HG03378 (cell line): ENCODE results near the gene VOPP1.

Experiments used
- ATAC-seq: cut with Tn5 transposase; IDR thresholded peaks from one replicate; pipeline ENCODE4 v1.9.1; 2021; ENCODE audit warnings: mild to moderate bottlenecking, moderate library complexity; ENCODE audit not compliant: unreplicated experiment

Gene VOPP1

DNA sequence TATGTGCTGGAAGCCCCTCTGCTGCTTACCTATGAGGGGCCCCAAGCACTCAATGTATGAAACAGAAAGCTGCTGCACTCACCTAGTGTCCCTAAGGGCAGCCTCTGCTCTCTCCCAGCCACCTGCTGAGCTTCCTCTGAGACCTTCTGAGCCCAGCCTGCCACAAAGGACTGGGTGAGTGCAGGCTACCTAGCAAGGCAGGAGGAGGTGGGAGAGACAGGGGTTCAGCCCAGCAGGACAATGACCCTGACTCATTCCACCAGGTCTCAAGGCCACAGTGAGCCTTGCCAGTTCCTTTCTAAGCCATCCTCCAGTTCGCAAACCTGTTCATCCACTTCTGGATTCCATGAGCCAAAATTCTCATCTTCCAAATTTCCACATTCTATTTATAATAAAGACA lies 16.3 kb downstream of the VOPP1 start:
- ATAC-seq: no peak

DNA sequence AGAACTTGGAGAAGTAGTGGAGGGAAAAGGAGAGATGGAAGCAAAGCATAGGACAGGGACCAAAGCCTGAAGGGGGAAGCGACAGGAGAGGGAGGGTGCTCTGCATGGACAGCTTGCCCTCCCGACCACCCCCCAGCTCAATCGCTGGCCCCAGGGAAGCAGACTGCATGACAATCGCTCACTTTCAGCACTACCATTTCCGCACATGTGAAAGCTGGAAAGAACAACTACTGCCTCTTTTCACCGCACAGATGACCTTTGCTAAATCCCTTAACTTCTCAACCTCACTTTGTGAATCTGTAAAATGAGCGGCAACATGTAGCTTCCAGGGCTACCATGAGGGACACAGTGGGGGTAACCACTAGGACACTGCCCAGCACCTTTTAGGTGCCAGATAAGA lies 17.1 kb downstream of the VOPP1 start:
- no peak for ATAC-seq

DNA sequence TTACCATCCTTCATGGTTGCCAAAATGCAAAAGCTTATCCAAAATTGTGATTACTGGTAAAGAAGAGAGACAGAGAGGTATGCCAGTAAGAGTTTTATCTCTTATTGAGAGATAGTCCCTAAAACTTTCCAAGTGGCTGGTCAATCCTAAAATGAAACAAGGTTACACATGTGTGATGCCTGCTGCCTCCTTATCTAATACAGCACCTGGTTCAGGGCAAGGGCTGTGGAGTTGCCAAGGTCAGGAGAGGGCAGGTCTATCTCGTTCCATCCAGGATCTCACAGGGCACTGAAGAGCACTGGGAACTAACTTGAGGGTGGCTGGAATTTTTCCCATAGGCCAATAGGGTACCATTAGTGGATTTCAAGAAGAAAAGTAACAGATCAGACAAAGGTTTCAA lies 18.3 kb downstream of the VOPP1 start:
- ATAC-seq: no peak

DNA sequence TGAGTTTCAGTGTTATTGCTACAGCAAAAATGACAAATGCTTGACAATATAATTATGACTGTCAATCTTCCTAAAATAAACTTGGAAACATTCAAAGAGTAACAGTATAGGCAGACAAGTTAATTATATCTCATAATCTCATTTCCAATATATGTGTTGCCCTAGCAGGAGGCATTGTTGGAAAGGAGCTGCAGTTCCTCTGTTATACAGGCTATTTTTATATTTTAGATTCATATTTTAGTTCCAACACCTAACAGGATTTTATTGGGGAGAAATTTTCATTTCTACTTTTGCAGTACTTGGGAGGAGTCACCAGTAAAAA lies 19.3 kb downstream of the VOPP1 start:
- ATAC-seq: no peak

DNA sequence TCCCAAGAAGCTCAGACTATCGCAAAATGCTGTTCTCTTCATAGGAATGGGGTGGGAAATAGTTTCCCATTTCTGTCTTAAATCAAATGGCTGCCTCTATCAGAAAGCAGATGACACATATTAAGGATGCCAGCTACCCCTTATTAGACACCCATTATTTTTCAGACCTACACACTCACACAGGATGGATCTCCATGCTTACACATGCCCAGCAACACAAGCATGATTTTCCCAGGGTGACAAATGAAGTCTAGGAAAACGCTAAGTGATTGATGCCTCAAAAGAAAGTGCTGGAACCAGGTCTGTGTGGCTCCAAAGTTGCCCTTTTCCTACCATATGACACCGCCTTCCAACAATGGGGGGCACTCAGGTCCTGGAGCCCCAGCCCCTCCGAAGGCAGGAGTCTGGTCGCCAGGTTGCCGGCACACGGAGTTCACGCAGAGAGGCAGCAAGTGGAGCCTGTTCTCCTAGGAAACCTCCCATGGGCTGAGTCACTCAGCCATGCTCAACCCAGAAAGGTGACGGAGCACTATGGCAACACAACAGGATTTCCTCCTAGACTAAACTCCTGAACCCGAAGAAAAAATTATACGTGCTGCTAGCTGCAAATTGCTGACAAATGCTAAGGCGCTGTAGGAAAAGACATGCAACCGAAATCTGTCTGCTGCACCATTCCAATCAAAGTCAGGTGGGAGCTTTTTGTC lies 19.8 kb downstream of the VOPP1 start:
- ATAC-seq: no peak

DNA sequence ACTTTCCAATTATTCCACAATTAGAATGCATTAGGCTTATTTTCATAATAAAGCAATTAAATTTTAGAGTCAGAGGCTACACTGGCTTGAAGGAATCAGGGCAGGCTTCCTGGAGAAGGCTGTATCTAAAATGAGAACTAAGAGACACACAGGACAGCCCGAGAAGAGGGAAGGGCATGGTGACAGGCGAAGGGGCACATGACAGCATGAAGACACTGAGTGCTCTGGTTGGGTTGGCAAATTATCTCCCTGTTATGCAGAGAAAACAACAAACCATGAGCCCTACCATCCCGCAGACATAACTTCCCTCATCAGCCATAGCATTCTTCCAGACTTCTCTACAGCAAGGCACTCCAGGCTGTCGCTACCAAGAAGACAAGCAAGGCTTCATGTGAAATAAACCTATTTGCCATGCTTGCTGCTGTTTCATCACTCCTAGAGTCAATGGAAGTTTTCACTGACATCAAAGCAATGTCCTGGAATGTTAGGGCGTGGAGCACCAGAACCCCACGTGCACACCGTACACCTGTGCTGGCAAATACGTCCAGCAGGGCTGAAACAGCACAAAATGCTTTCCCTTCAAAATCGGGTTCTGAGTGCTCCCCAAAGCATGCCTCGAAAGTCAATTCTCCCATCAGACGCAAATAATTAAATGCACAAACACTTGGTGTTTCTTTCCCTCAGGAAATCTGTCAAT lies 21.3 kb downstream of the VOPP1 start:
- ATAC-seq: no peak

DNA sequence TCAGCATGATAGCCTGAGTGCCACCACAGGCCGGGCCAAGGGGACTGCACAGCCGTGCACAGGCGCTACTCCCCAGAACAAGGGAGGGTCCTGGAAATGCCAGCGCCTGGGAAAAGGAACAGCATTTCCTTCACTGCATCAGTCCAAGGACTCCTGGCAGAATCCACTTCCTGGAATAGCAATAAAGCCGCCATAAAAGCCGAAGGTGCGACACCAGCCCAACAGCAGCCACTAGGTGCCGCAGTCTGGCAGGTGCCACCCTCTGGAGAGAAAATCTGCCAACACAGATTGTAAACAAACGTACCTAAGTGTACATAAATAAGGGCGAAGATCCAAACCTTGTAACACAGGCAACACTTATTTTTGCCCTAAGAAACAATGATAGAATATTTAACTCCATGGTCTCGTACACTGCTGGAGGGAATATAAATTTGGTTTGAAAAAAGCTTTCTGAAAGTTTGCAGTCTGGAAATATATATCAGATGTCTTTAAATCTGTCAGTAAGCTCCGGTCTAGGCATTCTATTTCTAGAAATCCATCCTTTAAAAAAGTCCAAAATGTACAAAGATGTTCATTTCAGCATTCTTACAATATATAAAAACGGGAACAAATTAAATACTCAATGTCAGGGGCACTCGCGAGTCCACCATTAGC lies 22.2 kb downstream of the VOPP1 start:
- ATAC-seq: no peak

DNA sequence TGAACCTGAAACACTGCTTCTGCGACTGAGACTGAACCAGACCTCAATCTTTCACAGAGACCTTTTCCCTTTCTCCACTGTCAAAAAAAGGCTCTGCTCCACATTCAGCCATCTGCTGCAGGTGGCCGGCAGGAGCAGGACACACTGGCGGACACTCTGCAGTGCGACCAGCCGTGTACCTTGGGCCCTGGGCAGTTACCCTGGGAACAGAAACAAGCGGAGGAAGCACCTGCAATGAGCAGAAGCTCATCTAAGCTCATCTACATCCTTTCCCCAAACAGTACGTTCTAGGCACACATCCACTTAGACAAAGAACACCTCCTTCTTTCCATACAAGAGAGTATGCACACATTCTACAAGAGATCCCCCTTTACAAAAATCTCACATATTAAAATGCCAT lies 22.8 kb downstream of the VOPP1 start:
- ATAC-seq: no peak

DNA sequence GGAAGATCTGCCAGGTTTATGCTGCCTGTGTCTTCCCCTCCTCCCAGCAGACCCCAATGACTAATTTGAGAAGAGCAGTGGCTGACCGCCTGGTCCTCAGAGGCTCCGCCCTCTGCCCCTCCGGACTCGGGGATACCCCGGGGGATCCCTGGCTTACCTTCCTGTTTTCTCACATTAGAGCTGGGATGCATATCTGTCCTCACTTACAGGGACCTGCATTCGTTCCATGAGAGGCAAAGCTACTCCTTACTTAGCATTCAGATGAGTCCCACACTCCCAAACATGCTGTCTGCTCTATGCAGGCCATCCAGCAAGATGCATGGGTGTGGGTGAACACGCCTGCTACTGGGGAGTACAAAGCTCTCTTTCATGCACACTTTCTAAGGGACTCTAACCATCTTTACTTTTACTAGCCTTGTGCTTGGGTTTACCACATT lies 24.0 kb downstream of the VOPP1 start:
- peak; percentile 51 for ATAC-seq

DNA sequence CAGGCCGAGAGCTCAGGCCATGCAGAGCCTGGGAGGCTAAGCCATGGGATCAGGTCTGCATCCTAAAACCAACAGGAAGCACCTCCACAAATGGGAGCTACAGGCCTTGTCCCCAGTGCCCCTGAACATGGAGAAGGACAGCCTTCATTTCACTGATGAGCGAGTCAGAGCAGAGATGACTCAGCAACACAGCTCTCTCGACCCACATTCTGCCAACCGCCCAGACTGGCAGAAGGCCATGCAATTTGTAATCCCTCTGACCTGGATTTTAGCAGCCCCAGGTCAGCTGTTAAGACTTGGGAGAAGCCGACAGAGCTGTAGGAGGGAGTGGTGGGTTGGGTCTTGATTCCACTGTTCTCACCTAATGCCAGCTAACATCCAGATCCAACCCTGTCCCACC lies 25.5 kb downstream of the VOPP1 start:
- peak; percentile 46 for ATAC-seq

DNA sequence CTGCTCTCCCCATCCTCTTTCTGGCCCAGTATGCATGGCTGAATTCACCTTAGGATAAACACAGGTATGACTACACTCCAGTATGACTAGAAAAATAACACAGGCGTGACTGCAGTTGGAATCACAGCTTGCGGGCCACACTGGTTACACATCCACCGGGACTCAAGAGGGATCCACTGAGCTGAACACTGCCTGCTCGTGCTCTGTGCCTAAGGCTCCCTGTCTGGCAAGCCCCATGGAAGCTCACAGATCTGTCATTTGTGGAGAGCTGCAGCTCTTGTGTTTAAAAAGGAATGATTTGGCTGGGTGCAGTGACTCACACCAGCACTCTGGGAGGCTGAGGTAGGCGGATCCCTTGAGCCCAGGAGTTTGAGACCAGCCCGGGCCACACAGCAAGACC lies 26.8 kb downstream of the VOPP1 start:
- ATAC-seq: no peak

DNA sequence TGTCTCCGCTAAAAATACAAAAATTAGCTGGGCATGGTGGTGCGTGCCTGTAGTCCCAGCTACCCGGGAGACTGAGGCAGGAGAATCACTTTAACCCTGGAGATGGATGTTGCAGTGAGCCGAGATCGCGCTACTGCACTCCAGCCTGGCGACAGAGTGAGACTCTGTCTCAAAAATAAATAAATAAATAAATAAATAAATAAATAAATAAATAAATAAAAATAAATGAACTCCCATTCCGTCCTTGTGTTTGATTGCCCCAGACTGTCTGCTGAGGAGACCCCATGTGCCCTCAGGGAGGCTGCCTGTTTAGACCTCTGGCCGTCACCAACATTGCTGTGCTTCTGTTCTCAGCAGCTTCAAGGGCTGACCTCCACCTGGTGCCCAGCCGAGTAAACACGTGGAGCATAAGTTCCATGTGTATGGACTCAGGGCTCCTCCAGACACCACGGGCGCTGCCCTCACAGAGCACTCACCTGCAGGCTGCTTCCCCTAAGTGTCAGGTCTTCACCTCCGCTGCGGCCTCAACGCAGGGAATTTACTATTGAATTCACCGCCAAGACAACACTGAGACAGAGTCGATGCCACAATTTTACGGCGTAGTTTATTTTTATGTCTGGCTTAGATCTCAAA lies 32.0 kb downstream of the VOPP1 start:
- ATAC-seq: no peak

DNA sequence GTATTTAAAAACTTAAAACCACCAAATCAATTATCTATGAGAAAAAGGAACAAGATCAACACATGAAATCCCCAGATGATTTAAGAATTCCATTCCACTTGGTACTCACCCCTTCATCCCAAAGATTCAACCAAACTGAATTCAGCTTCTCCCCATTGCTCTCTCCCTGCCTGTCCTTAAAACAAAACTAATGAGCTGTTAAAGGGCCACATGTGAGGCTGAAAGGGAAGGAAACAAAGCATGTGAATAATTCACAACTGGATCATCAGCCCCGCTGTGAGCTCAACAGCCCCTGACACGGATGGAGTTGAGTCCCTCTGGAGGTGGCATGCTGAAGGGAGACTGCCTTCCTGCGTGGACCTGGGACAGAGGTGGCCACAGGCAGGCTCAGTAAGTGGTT lies 32.9 kb downstream of the VOPP1 start:
- no peak for ATAC-seq

DNA sequence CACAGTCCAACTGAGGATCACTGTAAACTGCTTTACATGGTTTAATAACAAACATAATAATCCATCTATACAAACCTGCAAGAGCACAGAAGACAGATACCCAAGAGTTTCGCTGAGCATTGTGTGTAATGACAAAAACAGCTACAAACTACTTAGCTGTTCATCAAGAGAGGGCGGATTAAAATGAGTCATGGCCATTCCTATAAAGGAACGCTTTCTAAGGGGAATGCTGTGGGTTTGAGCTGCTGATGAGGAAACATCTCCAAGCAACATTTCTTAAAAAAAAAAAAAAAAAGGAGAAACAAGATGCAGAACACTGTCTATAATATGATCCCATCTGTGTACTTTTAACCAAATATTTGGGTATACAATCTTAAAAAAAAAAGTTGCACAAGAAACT lies 33.8 kb downstream of the VOPP1 start:
- no peak for ATAC-seq

DNA sequence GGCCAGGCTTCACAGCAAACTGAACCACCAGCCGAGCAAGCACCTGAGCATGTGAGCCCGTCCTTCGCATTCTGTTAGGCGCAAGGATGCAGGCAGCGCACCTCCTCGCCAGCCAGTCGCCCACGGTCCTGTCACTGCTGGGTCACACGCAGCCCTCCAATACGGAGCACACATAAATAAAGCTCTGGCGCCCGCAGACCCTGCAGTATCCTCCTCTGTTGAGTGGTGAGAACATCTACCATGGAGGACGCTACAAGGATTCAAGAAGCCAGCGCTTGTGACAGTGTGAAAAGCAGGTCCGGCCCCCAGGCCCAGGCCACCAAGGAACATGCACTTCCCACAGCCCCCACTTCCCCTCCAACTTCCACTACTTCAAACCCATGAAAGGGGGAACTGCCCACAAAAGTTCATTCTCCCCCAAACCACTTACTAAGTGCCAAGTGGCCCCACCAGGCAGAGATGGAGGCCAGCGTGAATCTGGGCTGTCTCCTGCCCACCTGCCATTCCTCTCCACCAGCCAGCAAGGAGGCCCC lies 34.8 kb downstream of the VOPP1 start:
- ATAC-seq: no peak

DNA sequence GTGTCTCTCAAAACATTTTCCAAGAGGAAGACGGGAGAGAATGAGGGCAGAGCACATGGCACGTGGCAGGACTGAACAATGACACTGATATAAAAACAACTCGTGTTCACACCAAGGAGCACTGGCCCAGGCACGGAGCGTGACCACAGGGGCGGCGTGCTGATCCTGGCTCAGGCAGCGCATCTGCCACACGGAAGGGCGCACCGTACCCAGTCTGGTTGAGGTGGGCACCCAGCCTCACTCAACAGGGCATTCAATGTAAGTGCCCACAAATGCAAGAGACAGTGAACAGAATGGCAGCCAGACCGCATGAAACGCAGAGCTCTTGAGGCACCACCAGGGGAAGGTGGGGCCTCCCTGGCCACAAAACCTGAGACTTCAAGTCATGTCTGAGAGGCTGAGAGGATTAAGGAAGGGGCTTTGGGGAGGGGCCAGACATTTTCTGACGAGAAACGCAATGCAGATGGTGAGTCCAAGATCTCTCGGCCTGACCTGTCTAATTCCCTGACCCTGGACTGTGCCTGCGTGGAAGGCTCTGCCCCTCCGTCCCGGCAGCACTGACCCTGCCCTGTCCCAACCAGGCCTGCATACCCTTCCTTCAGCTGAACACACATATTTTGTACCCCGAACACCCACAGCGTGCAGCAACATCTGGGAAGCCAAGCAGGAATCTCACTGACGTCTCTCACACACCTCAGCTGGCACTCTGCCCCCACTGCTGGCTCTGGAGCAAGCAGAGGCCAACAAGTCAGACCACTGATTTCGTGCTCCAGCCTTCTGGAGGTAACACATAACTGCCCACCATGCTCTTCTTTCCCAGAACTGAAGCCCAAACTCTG lies 35.5 kb downstream of the VOPP1 start:
- no peak for ATAC-seq

DNA sequence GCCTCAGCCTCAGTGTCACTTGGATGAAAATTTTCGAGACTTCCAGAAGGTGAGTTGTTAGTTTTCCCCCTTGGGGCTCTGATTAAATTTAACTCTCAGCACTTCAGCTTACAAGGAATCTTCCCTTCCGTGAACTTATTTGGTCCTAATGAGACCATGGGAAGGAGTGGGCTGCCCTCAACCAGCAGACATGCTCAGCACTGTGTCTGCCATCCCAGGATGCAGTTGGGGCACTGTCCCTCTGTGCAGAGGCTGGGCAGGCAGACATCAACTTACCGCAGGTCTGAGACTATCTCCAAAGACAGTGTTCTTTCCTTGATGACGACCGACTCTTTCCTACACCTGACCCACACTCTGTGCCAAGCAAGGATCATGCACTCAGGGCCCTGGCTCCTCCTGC lies 36.7 kb downstream of the VOPP1 start:
- ATAC-seq: no peak

DNA sequence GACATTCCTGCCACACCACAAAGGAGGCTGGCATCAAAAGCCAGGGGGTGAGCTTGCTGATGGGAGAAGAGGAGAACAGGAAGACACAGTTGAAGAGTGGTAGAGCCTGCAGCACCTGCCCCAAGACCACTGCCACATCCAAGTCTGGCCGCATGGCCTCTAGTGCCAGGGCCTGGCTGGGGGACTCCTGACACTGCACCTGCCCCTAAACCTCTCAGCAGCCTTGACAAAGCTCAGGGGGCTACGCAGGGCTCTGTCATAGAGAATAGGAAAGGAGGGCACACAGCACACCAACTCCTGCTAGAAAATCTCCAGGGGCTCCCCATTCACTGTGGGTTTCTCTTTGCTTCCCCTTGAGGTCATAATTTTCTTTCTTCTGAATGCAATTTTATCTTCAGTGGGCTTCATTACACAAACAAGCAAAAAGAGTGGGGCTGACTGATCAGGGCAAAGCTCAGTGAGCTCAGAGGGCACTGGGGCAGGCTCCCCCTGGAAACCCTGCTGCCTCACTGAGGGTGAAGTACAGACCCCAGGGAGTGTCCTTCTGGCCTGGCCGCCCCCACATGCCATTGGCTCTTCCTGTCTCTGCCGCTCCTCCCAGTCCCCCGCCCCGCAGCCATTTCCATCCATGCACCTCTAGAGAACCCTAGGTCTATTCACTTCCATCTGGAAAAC lies 37.2 kb downstream of the VOPP1 start:
- ATAC-seq: no peak

DNA sequence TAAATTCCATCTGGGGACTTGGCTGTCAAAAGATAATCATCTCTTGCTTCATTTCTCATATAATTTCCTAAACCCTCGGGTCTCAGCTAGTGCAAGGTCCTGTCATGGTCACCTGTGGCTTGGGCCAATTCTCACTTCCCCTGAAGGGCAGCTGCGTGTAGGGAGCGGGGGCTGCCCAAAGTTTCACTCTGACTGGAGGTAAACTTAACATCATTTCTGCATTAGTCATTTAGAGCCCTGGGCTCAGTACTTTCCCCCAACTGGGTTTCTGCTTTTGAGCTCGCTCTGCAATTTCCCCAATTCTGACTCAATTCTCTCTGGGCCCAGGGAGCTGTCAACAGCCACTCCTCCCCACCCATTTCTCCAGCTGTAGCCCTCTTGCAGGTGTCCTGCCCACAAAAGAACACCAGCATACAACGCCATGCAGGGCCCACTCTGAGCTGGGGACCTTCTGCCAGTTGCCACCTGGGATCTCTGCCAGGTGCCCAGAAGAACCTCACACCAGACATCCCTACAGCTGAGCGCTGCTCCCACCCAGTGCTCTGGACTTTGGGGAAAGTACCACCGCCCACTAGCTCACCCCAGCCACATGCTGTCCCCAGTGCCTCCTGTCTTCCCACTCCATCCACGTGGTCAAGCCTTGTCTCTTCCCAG lies 37.9 kb downstream of the VOPP1 start:
- ATAC-seq: peak; percentile 69

DNA sequence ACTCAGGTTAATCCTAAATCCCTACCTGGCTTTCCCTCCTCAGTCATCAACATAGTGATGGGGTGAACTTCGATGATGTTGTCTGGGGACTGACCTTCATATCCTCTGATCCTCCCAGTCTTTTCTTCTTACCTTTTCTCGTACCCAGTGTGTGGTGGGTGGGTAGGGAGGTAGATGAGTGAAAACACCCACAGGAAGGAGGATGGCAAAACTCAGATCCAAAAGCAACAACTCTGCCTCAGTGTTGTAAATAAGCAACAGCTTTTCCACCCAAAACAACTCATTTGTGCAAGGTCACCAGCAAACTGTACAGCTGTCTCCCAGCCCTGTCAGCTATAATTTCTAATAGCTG lies 38.6 kb downstream of the VOPP1 start:
- ATAC-seq: no peak
